WTC11 (cell line): ENCODE measurements around the gene NNMT. TPM values are rescaled to one million over a fixed set of nuclear protein-coding genes. Genes with fewer than 3 reads are reported as not detected.

Experiments
- ATAC-seq: fragments of 200-7000 bp; cut with Tn5 transposase; 2 replicates; pipeline ENCODE4 v1.10.0; 2021; ENCODE audit warnings: mild to moderate bottlenecking, moderate library complexity
- CTCF ChIA-PET: fragments of 300-600 bp; sonication (Branson Sonifier 250); formaldehyde crosslinking; loops from one replicate; lab custom pipeline; 2021; ENCODE audit warnings: antibody characterized with exemption; lab: Charles Lee
- POLR2A ChIA-PET: fragments of 350-600 bp; sonication (Branson Sonifier 250); formaldehyde crosslinking; loops from one replicate; lab custom pipeline; 2021; ENCODE audit warnings: antibody characterized with exemption; lab: Charles Lee
- DNase-seq: peaks from one replicate; pipeline ENCODE4 v3.0.0; 2021; ENCODE audit warnings: low spot score
- H3K27ac Mint-ChIP-seq: 2 replicates; pipeline ENCODE4 v1.8.0; 2021; ENCODE audit warnings: mixed read lengths
- H3K27me3 Mint-ChIP-seq: 2 replicates; pipeline ENCODE4 v1.8.0; 2021; ENCODE audit warnings: low read depth, mild to moderate bottlenecking, moderate library complexity, mixed read lengths
- H3K36me3 Mint-ChIP-seq: 2 replicates; pipeline ENCODE4 v1.8.0; 2021; ENCODE audit warnings: mixed read lengths
- H3K4me1 Mint-ChIP-seq: 2 replicates; pipeline ENCODE4 v1.8.0; 2022; ENCODE audit warnings: mixed read lengths
- H3K4me3 Mint-ChIP-seq: 2 replicates; pipeline ENCODE4 v1.8.0; 2021; ENCODE audit warnings: mild to moderate bottlenecking, moderate library complexity, mixed read lengths
- H3K9me3 Mint-ChIP-seq: 2 replicates; pipeline ENCODE4 v1.8.0; 2021; ENCODE audit warnings: mixed read lengths
- GABPB1 ChIP-seq: sonication (generic); formaldehyde crosslinking; IDR thresholded peaks from 2 replicates; pipeline ENCODE4 v1.8.1; 2023; ENCODE audit warnings: mild to moderate bottlenecking, missing genetic modification reagents
- HMGA2 ChIP-seq: fragments of 250-450 bp; sonication (Bioruptor Pico); IDR thresholded peaks from 2 replicates; pipeline ENCODE4 v1.4.0; 2021; ENCODE audit warnings: mild to moderate bottlenecking, moderate library complexity
- JUN ChIP-seq: sonication (generic); formaldehyde crosslinking; IDR thresholded peaks from 2 replicates; pipeline ENCODE4 v1.8.0; 2023; ENCODE audit warnings: mild to moderate bottlenecking, missing genetic modification reagents
- NFE2L1 ChIP-seq: sonication (generic); formaldehyde crosslinking; IDR thresholded peaks from 2 replicates; pipeline ENCODE4 v1.8.1; 2023; ENCODE audit warnings: missing genetic modification reagents
- NR1H2 ChIP-seq: sonication (generic); formaldehyde crosslinking; IDR thresholded peaks from 2 replicates; pipeline ENCODE4 v1.9.0; 2021; ENCODE audit warnings: mild to moderate bottlenecking, moderate library complexity, missing genetic modification reagents
- SMAD4 ChIP-seq: sonication (generic); formaldehyde crosslinking; IDR thresholded peaks from 2 replicates; pipeline ENCODE4 v1.8.0; 2022; ENCODE audit warnings: mild to moderate bottlenecking, missing genetic modification reagents
- SP1 ChIP-seq: sonication (generic); formaldehyde crosslinking; conservative IDR thresholded peaks from 2 replicates; pipeline ENCODE4 v1.8.1; 2022; ENCODE audit warnings: missing genetic modification reagents
- ZNF121 ChIP-seq: sonication (generic); formaldehyde crosslinking; IDR thresholded peaks from 2 replicates; pipeline ENCODE4 v1.8.0; 2023; ENCODE audit warnings: missing genetic modification reagents
- ZNF263 ChIP-seq: sonication (generic); formaldehyde crosslinking; IDR thresholded peaks from 2 replicates; pipeline ENCODE4 v1.8.1; 2022; ENCODE audit warnings: low read depth, mild to moderate bottlenecking, moderate library complexity, missing genetic modification reagents
- ZNF512 ChIP-seq: sonication (generic); formaldehyde crosslinking; IDR thresholded peaks from 2 replicates; pipeline ENCODE4 v1.8.1; 2022; ENCODE audit warnings: missing genetic modification reagents, borderline replicate concordance
- total RNA-seq: library from RNA; stranded (reverse); gene quantifications from 3 replicates; pipeline ENCODE4 v1.2.3, GENCODE V29; 2021
- TF ChIP-seq, protein P1 (sequence below): fragments of 250-450 bp; sonication (Bioruptor Pico); IDR thresholded peaks from 2 replicates; pipeline ENCODE4 v1.9.0; 2021; ENCODE audit warnings: mild to moderate bottlenecking
- TF ChIP-seq, protein P2 (sequence below): fragments of 250-450 bp; sonication (Bioruptor Pico); conservative IDR thresholded peaks from 2 replicates; pipeline ENCODE4 v1.9.0; 2021; ENCODE audit warnings: mild to moderate bottlenecking
- TF ChIP-seq, protein P3 (sequence below): fragments of 250-450 bp; sonication (Bioruptor Pico); IDR thresholded peaks from 2 replicates; pipeline ENCODE4 v2.1.2; 2022; ENCODE audit warnings: mild to moderate bottlenecking, moderate library complexity
- TF ChIP-seq, protein P4 (sequence below): fragments of 250-450 bp; sonication (Bioruptor Pico); IDR thresholded peaks from 2 replicates; pipeline ENCODE4 v1.9.0; 2021; ENCODE audit warnings: mild to moderate bottlenecking, borderline replicate concordance
- TF ChIP-seq, protein P5 (sequence below): sonication (generic); formaldehyde crosslinking; IDR thresholded peaks from 2 replicates; pipeline ENCODE4 v1.8.1; 2023; ENCODE audit warnings: mild to moderate bottlenecking, missing genetic modification reagents, moderate library complexity
- TF ChIP-seq, protein P6 (sequence below): fragments of 250-450 bp; sonication (Bioruptor Pico); IDR thresholded peaks from 2 replicates; pipeline ENCODE4 v1.8.0; 2021; ENCODE audit warnings: mild to moderate bottlenecking

The NNMT gene
- total RNA-seq, 1 experiment from 2014 or later: 0.50 TPM

DNA sequence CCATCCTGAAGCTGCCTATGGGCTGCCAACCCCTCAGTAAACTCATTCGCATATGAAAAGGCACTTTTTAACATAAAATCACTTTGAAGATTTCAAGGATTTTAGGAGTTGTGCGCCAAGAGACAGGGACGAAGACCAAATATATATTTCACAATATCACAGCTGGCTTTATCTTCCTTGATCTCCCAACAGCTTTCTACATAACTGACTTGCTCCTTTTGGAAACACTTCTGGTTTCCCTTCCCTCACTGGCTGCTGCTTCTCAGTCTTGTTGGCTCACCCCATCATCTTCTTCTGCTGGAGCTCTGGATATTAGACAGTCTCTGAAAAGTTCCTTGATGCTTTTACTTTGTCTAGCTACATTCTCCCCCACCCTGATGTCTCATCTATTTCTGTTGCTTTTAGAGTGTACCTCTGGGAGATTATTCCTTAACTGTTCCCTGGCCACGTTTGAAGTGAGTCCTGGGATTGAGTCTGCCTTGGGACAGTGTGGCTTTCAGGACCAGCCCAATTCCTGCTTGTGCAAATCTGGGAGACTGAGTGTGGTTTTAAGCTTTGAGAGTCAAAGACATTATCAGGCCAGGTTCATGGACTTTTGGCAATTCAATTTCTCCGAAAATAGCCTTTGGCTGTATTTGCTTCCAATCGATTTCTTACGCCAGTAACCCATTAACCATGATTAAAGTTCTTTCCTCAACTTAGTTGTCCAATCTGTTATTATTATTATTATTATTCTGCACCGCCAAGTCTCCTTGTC, 30.9 kb upstream of the NNMT start:
- no peak overlapping the region for H3K27ac Mint-ChIP-seq
- POLR2A ChIA-PET: no interaction called here
- H3K4me1 Mint-ChIP-seq: no peaks in the 10 kb centered on the region
- DNase-seq (no peak), ATAC-seq (no peak)
- peaks cover under 1% of the 10 kb centered on the region; the same call in 1 of the 2 replicates for H3K9me3 Mint-ChIP-seq
- TF ChIP-seq HMGA2 (CRISPR knock-in tag): no peak
- no peak for TF ChIP-seq JUN (CRISPR knock-in tag)
- TF ChIP-seq, protein P1, sequence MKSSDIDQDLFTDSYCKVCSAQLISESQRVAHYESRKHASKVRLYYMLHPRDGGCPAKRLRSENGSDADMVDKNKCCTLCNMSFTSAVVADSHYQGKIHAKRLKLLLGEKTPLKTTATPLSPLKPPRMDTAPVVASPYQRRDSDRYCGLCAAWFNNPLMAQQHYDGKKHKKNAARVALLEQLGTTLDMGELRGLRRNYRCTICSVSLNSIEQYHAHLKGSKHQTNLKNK (CRISPR knock-in tag): no peak
- TF ChIP-seq, protein P2, sequence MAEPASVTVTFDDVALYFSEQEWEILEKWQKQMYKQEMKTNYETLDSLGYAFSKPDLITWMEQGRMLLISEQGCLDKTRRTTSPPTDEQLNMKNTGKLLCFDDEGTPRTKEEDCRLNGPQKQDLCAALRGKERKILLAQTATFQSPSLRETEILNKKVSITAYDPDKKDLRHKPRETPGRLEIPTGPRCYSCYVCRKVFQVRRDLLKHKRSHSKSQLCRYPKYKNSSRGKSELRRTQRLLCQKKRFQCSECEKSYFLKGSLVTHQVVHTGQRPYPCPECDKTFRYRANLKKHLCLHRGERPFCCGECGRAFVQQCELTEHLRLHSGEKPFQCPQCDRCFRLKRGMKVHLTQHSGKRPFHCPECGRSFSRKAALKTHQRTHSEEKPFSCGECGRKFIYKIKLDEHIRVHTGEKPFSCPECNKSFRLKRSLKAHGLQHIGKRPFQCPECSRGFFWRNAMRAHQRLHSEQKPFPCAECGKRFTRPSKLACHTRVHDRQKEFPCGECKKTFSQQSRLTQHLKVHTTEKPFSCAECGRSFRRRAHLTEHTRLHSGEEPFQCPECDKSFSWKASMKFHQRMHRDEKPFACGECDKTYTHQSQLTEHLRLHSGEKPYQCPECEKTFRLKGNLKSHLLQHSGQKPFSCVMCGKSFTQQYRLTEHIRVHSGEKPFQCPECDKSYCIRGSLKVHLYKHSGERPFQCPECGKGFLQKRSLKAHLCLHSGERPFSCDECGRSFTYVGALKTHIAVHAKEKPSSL (CRISPR knock-in tag): no peak
- TF ChIP-seq NR1H2: no peak
- TF ChIP-seq, protein P3, sequence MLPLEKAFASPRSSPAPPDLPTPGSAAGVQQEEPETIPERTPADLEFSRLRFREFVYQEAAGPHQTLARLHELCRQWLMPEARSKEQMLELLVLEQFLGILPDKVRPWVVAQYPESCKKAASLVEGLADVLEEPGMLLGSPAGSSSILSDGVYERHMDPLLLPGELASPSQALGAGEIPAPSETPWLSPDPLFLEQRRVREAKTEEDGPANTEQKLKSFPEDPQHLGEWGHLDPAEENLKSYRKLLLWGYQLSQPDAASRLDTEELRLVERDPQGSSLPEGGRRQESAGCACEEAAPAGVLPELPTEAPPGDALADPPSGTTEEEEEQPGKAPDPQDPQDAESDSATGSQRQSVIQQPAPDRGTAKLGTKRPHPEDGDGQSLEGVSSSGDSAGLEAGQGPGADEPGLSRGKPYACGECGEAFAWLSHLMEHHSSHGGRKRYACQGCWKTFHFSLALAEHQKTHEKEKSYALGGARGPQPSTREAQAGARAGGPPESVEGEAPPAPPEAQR (CRISPR knock-in tag): no peak
- no peak for TF ChIP-seq GABPB1 (CRISPR knock-in tag)
- no peak for TF ChIP-seq ZNF512 (CRISPR knock-in tag)
- TF ChIP-seq, protein P4, sequence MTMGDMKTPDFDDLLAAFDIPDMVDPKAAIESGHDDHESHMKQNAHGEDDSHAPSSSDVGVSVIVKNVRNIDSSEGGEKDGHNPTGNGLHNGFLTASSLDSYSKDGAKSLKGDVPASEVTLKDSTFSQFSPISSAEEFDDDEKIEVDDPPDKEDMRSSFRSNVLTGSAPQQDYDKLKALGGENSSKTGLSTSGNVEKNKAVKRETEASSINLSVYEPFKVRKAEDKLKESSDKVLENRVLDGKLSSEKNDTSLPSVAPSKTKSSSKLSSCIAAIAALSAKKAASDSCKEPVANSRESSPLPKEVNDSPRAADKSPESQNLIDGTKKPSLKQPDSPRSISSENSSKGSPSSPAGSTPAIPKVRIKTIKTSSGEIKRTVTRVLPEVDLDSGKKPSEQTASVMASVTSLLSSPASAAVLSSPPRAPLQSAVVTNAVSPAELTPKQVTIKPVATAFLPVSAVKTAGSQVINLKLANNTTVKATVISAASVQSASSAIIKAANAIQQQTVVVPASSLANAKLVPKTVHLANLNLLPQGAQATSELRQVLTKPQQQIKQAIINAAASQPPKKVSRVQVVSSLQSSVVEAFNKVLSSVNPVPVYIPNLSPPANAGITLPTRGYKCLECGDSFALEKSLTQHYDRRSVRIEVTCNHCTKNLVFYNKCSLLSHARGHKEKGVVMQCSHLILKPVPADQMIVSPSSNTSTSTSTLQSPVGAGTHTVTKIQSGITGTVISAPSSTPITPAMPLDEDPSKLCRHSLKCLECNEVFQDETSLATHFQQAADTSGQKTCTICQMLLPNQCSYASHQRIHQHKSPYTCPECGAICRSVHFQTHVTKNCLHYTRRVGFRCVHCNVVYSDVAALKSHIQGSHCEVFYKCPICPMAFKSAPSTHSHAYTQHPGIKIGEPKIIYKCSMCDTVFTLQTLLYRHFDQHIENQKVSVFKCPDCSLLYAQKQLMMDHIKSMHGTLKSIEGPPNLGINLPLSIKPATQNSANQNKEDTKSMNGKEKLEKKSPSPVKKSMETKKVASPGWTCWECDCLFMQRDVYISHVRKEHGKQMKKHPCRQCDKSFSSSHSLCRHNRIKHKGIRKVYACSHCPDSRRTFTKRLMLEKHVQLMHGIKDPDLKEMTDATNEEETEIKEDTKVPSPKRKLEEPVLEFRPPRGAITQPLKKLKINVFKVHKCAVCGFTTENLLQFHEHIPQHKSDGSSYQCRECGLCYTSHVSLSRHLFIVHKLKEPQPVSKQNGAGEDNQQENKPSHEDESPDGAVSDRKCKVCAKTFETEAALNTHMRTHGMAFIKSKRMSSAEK (CRISPR knock-in tag): no peak
- TF ChIP-seq ZNF121 (CRISPR knock-in tag): no peak
- no peak for TF ChIP-seq NFE2L1 (CRISPR knock-in tag)
- TF ChIP-seq, protein P5, sequence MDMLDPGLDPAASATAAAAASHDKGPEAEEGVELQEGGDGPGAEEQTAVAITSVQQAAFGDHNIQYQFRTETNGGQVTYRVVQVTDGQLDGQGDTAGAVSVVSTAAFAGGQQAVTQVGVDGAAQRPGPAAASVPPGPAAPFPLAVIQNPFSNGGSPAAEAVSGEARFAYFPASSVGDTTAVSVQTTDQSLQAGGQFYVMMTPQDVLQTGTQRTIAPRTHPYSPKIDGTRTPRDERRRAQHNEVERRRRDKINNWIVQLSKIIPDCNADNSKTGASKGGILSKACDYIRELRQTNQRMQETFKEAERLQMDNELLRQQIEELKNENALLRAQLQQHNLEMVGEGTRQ (CRISPR knock-in tag): no peak
- TF ChIP-seq ZNF263 (CRISPR knock-in tag): no peak
- no peak for TF ChIP-seq SP1
- TF ChIP-seq, protein P6, sequence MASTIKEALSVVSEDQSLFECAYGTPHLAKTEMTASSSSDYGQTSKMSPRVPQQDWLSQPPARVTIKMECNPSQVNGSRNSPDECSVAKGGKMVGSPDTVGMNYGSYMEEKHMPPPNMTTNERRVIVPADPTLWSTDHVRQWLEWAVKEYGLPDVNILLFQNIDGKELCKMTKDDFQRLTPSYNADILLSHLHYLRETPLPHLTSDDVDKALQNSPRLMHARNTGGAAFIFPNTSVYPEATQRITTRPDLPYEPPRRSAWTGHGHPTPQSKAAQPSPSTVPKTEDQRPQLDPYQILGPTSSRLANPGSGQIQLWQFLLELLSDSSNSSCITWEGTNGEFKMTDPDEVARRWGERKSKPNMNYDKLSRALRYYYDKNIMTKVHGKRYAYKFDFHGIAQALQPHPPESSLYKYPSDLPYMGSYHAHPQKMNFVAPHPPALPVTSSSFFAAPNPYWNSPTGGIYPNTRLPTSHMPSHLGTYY (CRISPR knock-in tag): no peak
- no peak for TF ChIP-seq SMAD4
- TF ChIP-seq, all 79 proteins: peak for 0
- H3K4me3 Mint-ChIP-seq: no peak overlapping the region
- H3K27me3 Mint-ChIP-seq: no peaks in the 10 kb centered on the region
- CTCF ChIA-PET: interaction anchor here (0.9 to 10.6 kb wide), 7 partner anchors 8 to 369 kb away, joined by 3 to 151 read pairs (median 4); partner anchors contain the start of gene HTR3A
- H3K36me3 Mint-ChIP-seq: no peaks in the 10 kb centered on the region
